Smooth muscle cell (in vitro differentiated cells): ENCODE data around the gene SMURF1. TPM values are rescaled to one million over a fixed set of nuclear protein-coding genes. Genes with fewer than 3 reads are reported as not detected.

Experiments used
- DNase-seq: peaks from one replicate; lab custom pipeline; 2025; ENCODE audit not compliant: unreplicated experiment; lab: John Stamatoyannopoulos, UW
- H2AFZ ChIP-seq: fragments of 200-600 bp; sonication (generic); 2 replicates; pipeline ENCODE4 v1.6.0; 2016; ENCODE audit warnings: antibody characterized with exemption, low read depth, mild to moderate bottlenecking
- H3F3A ChIP-seq: fragments of 200-600 bp; sonication (generic); 2 replicates; pipeline ENCODE4 v1.6.0; 2017; ENCODE audit warnings: antibody characterized with exemption, low read depth
- H3K27ac ChIP-seq: fragments of 200-600 bp; sonication (generic); 2 replicates; pipeline ENCODE4 v1.5.1; 2016; ENCODE audit warnings: low read depth, mild to moderate bottlenecking
- H3K27me3 ChIP-seq: fragments of 200-600 bp; sonication (generic); 2 replicates; pipeline ENCODE4 v1.6.1; 2016; ENCODE audit warnings: low read depth, mild to moderate bottlenecking
- H3K36me3 ChIP-seq: fragments of 200-600 bp; sonication (generic); 2 replicates; pipeline ENCODE4 v1.5.1; 2016; ENCODE audit warnings: low read depth
- H3K4me1 ChIP-seq: fragments of 200-600 bp; sonication (generic); 2 replicates; pipeline ENCODE4 v1.5.1; 2016; ENCODE audit warnings: low read depth
- H3K4me2 ChIP-seq: fragments of 200-600 bp; sonication (generic); 2 replicates; pipeline ENCODE4 v1.6.0; 2016; ENCODE audit warnings: mild to moderate bottlenecking
- H3K4me3 ChIP-seq: fragments of 200-600 bp; sonication (generic); 2 replicates; pipeline ENCODE4 v1.5.1; 2016; ENCODE audit warnings: mild to moderate bottlenecking
- H3K79me2 ChIP-seq: fragments of 200-600 bp; sonication (generic); 2 replicates; pipeline ENCODE4 v1.6.0; 2016; ENCODE audit warnings: low read depth, mild to moderate bottlenecking
- H3K9ac ChIP-seq: fragments of 200-600 bp; sonication (generic); 2 replicates; pipeline ENCODE4 v1.6.0; 2016; ENCODE audit warnings: low read depth
- H3K9me3 ChIP-seq: fragments of 200-600 bp; sonication (generic); replicated peaks from 2 replicates; pipeline ENCODE4 v1.5.1; 2016; ENCODE audit warnings: low read depth
- H4K20me1 ChIP-seq: fragments of 200-600 bp; sonication (generic); 2 replicates; pipeline ENCODE4 v1.6.0; 2016; ENCODE audit warnings: low read depth
- CTCF ChIP-seq: fragments of 200-600 bp; sonication (generic); IDR thresholded peaks from 2 replicates; pipeline ENCODE4 v1.5.1; 2017; ENCODE audit warnings: borderline replicate concordance, mild to moderate bottlenecking, antibody characterized with exemption; ENCODE audit not compliant: insufficient read depth, poor library complexity, severe bottlenecking
- WGBS: methylation state at CpG from one replicate; pipeline ENCODE4 v1.1.7; 2016; ENCODE audit warnings: low lambda C conversion rate; 5-methylcytosine and 5-hydroxymethylcytosine counted together
- polyA plus RNA-seq: library from polyadenylated mRNA; unstranded; fragments of >200 nt; fragmentation: Nextera tagmentation; extraction: Ambion mirVana; gene quantifications from 2 replicates; pipeline ENCODE4 v1.2.1, GENCODE V29; 2016
- total RNA-seq: library from RNA; depleted of rRNA; stranded (reverse); fragments of >200 nt; gene quantifications from 2 replicates; pipeline ENCODE4 v1.2.3, GENCODE V29; 2014

The SMURF1 gene
- total and polyA plus RNA-seq, 2 experiments from 2014 or later: 17.5 to 28.5 TPM

GRCh38 chr7:99029466-99030435 is 114.2 kb downstream of the SMURF1 start:
- no peaks in the 10 kb centered on the region for H3F3A ChIP-seq
- no peak overlapping the region for H3K9ac ChIP-seq
- no peaks in the 10 kb centered on the region for H3K9me3 ChIP-seq
- no peak overlapping the region for H3K4me2 ChIP-seq
- no peaks in the 10 kb centered on the region for H3K79me2 ChIP-seq
- no peak overlapping the region for H3K4me3 ChIP-seq
- WGBS: 88% methylated on average over 9 of the region's 9 CpGs
- H3K27me3 ChIP-seq: no peaks in the 10 kb centered on the region
- H3K27ac ChIP-seq: no peak overlapping the region
- peaks cover 3% of the 10 kb centered on the region for H3K36me3 ChIP-seq
- no peaks in the 10 kb centered on the region for H3K4me1 ChIP-seq
- H2AFZ ChIP-seq: no peak overlapping the region
- no peaks in the 10 kb centered on the region for H4K20me1 ChIP-seq
- no peak for DNase-seq
- TF ChIP-seq CTCF: no peak

- WGBS: 98% methylated on average over 27 of the region's 27 CpGs
- H2AFZ ChIP-seq: no peak overlapping the region
- TF ChIP-seq CTCF: no peak
Observed at GRCh38 chr7:99028261-99028973, 115.5 kb downstream of the SMURF1 start.

GRCh38 chr7:99027841-99028240 is 116.1 kb downstream of the SMURF1 start:
- no peak overlapping the region for H3K4me2 ChIP-seq
- H4K20me1 ChIP-seq: no peaks in the 10 kb centered on the region
- no peak for DNase-seq
- H3K9ac ChIP-seq: no peak overlapping the region
- peak overlapping the region; percentile 4 for H3K27ac ChIP-seq
- WGBS: 97% methylated on average over 20 of the region's 20 CpGs
- H3K27me3 ChIP-seq: no peaks in the 10 kb centered on the region
- H3F3A ChIP-seq: no peaks in the 10 kb centered on the region
- no peak overlapping the region for H2AFZ ChIP-seq
- no peaks in the 10 kb centered on the region for H3K4me1 ChIP-seq
- peaks cover 3% of the 10 kb centered on the region for H3K36me3 ChIP-seq
- no peak for TF ChIP-seq CTCF
- no peak overlapping the region for H3K4me3 ChIP-seq
- no peaks in the 10 kb centered on the region for H3K79me2 ChIP-seq
- no peaks in the 10 kb centered on the region for H3K9me3 ChIP-seq

More at GRCh38 chr7:99028261-99028973, 115.5 kb downstream of the SMURF1 start:
- no peak overlapping the region for H3K27ac ChIP-seq
- no peak overlapping the region for H3K9ac ChIP-seq
- peaks cover 3% of the 10 kb centered on the region for H3K36me3 ChIP-seq
- H3K79me2 ChIP-seq: no peaks in the 10 kb centered on the region
- H4K20me1 ChIP-seq: no peaks in the 10 kb centered on the region
- no peaks in the 10 kb centered on the region for H3K4me1 ChIP-seq
- no peaks in the 10 kb centered on the region for H3K9me3 ChIP-seq
- no peaks in the 10 kb centered on the region for H3F3A ChIP-seq
- no peak for DNase-seq
- H3K27me3 ChIP-seq: no peaks in the 10 kb centered on the region
- no peak overlapping the region for H3K4me3 ChIP-seq
- H3K4me2 ChIP-seq: no peak overlapping the region
